ENCODE measurements around the gene UBFD1.
"Not testable (repeated sequence)": the region's sequence is repeated elsewhere in the genome, so short reads cannot be mapped to it uniquely, and the experiment has no call there.

The UBFD1 gene

GRCh38 chr16:23610905-23611304, 53.4 kb downstream of the UBFD1 start:
- DNase-seq = not testable (repeated sequence)

- no peak for DNase-seq
These were observed 54.4 kb downstream of the UBFD1 start for GRCh38 chr16:23611936-23612335.

- no peak for DNase-seq
These were observed 58.3 kb downstream of the UBFD1 start for GRCh38 chr16:23615805-23616204.
